Natural killer cell (primary cell): ENCODE results near the gene ITFG1. TPM values are rescaled to one million over a fixed set of nuclear protein-coding genes. Genes with fewer than 3 reads are reported as not detected.

Source experiments
- ATAC-seq, 3 donors: fragments of 150-1000 bp in 2 of 3; fragments of 200-7000 bp in 1 of 3; cut with Tn5 transposase; 1 replicate in 1 of 3; 2 replicates in 2 of 3; pipeline ENCODE4 v1.10.0; 2021; ENCODE audit warnings: mild to moderate bottlenecking in 2 of 3, moderate library complexity in 2 of 3
- DNase-seq, 2 donors: peaks; one replicate each; pipeline versions ENCODE4 v3.0.0 to v3.0.0-alpha.2; 2013 to 2021; ENCODE audit warnings: mixed read lengths in 1 of 2
- H3K27ac ChIP-seq: one replicate; pipeline ENCODE4 v1.5.1; 2013; ENCODE audit warnings: mild to moderate bottlenecking, low read length
- H3K27me3 ChIP-seq: one replicate; pipeline ENCODE4 v1.6.1; 2013; ENCODE audit warnings: low read length; ENCODE audit not compliant: control insufficient read depth, insufficient read depth
- H3K36me3 ChIP-seq: one replicate; pipeline ENCODE4 v1.6.1; 2013; ENCODE audit warnings: low read length; ENCODE audit not compliant: control insufficient read depth, insufficient read depth
- H3K4me1 ChIP-seq: one replicate; pipeline ENCODE4 v1.6.1; 2013; ENCODE audit warnings: low read length; ENCODE audit not compliant: control insufficient read depth, insufficient read depth
- H3K4me3 ChIP-seq: one replicate; pipeline ENCODE4 v1.5.1; 2013; ENCODE audit warnings: low read length
- H3K9me3 ChIP-seq: one replicate; pipeline ENCODE4 v1.6.1; 2013; ENCODE audit warnings: low read length; ENCODE audit not compliant: control insufficient read depth, insufficient read depth
- H3K27ac Mint-ChIP-seq, 2 donors: one replicate each; pipeline ENCODE4 v1.8.0; 2022; ENCODE audit warnings: mild to moderate bottlenecking in 2 of 2, mixed read lengths in 2 of 2, moderate library complexity in 1 of 2
- H3K27me3 Mint-ChIP-seq, 2 donors: one replicate each; pipeline ENCODE4 v1.8.0; 2022; ENCODE audit warnings: low read depth in 2 of 2, mixed read lengths in 2 of 2
- H3K36me3 Mint-ChIP-seq: one replicate; pipeline ENCODE4 v1.8.0; 2022; ENCODE audit warnings: mixed read lengths
- H3K4me1 Mint-ChIP-seq, 2 donors: one replicate each; pipeline ENCODE4 v1.8.0; 2022; ENCODE audit warnings: mixed read lengths in 2 of 2
- H3K4me3 Mint-ChIP-seq: one replicate; pipeline ENCODE4 v1.8.0; 2022; ENCODE audit warnings: mild to moderate bottlenecking, moderate library complexity, mixed read lengths
- H3K9me3 Mint-ChIP-seq, 2 donors: one replicate each; pipeline ENCODE4 v1.8.0; 2022; ENCODE audit warnings: mixed read lengths in 2 of 2
- WGBS: methylation state at CpG from one replicate; pipeline ENCODE4 v1.1.7; 2013; ENCODE audit warnings: missing lambda C conversion rate; ENCODE audit not compliant: insufficient coverage; 5-methylcytosine and 5-hydroxymethylcytosine counted together
- intact Hi-C: fragments of 100-400 bp; cut with micrococcal nuclease; formaldehyde crosslinking; loops from one replicate; pipeline ENCODE4 v1.14.2; 2022
- total RNA-seq, 4 donors: library from RNA; stranded (reverse); fragments of 120-200 nt in 1 of 4; gene quantifications; one replicate each; pipeline versions ENCODE4 v1.2.3 to v1.2.4, GENCODE V29; 2013 to 2022
- TF ChIP-seq, protein P1 (sequence below): fragments of 200-600 bp; IDR thresholded peaks from one replicate; pipeline ENCODE4 v1.8.0; 2022; ENCODE audit warnings: antibody characterized with exemption

Gene ITFG1
- total RNA-seq, 3 donors from 2014 or later (not counting 1 experiment from before 2014, with no cell fraction given) = 30.4 to 44.1 (median 38.2) TPM

DNA sequence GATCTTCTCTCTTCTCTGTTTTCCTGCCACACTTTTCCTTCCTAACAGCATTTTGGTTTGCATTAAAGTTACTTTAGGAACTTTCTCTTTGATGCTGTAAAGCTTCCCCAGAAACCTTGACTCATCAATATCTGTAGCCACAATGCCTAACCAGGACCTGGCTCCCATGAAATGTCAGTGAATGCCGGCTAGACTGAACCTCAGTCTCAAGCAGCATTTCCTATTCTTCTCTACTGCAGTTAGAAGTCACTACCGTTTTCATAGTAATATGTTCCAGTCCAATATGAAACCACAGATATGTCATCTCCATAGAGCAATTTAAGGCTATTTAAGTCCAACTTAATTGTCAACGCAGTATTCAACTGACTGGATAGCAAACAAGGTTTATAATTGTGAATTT, 28.9 kb downstream of the ITFG1 start:
- Mint-ChIP-seq H3K36me3 (no peaks in the 10 kb centered on the region), H3K4me3 (no peak overlapping the region), H3K27ac (no peak overlapping the region), H3K4me1 (peaks cover 15 to 20% of the 10 kb centered on the region in 2 donors), H3K9me3 (no peaks in the 10 kb centered on the region), H3K27me3 (no peaks in the 10 kb centered on the region)
- Histone ChIP-seq H3K27me3 (no peaks in the 10 kb centered on the region), H3K4me1 (no peaks in the 10 kb centered on the region), H3K4me3 (no peak overlapping the region), H3K9me3 (no peaks in the 10 kb centered on the region), H3K36me3 (peaks cover 12% of the 10 kb centered on the region), H3K27ac (no peak overlapping the region)
- TF ChIP-seq, protein P1, sequence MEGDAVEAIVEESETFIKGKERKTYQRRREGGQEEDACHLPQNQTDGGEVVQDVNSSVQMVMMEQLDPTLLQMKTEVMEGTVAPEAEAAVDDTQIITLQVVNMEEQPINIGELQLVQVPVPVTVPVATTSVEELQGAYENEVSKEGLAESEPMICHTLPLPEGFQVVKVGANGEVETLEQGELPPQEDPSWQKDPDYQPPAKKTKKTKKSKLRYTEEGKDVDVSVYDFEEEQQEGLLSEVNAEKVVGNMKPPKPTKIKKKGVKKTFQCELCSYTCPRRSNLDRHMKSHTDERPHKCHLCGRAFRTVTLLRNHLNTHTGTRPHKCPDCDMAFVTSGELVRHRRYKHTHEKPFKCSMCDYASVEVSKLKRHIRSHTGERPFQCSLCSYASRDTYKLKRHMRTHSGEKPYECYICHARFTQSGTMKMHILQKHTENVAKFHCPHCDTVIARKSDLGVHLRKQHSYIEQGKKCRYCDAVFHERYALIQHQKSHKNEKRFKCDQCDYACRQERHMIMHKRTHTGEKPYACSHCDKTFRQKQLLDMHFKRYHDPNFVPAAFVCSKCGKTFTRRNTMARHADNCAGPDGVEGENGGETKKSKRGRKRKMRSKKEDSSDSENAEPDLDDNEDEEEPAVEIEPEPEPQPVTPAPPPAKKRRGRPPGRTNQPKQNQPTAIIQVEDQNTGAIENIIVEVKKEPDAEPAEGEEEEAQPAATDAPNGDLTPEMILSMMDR = no peak
- DNase-seq (no peak), ATAC-seq (no peak)
- intact Hi-C loops = no loop called here
- 81% methylated on average over 3 of the region's 3 CpGs for WGBS

DNA sequence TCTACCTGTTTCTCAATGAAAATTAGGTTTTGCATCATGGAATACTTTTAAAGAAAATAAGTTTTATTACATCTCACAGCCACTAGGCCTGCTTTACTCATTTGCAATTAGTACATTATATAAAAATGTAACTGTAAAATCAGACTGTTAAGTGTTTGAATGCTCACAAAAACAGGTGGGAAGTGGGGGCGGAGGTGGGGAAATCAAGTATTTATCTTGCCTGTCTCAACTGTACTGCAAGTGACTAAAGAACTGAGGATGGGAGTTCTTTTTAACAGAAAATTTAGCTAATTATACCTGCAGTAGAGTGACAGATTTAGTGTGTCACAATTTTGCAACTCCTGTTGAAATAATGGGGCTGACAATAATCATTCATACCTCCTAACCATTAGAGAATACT, 34.1 kb downstream of the ITFG1 start:
- TF ChIP-seq, protein P1 = no peak
- no peaks in the 10 kb centered on the region for H3K9me3 Mint-ChIP-seq
- DNase-seq = no peak
- Histone ChIP-seq H3K4me1 (no peaks in the 10 kb centered on the region), H3K36me3 (peaks cover 28% of the 10 kb centered on the region), H3K4me3 (no peak overlapping the region), H3K27me3 (no peaks in the 10 kb centered on the region), H3K9me3 (no peaks in the 10 kb centered on the region), H3K27ac (no peak overlapping the region)
- WGBS = 96% methylated on average over 1 of the region's 1 CpG
- intact Hi-C loops = no loop called here
- H3K4me1 Mint-ChIP-seq = peaks cover 2 to 3% of the 10 kb centered on the region in 2 donors
- peaks cover 7% of the 10 kb centered on the region for H3K36me3 Mint-ChIP-seq
- H3K27me3 Mint-ChIP-seq = no peaks in the 10 kb centered on the region
- no peak for ATAC-seq
- H3K27ac Mint-ChIP-seq = no peak overlapping the region
- H3K4me3 Mint-ChIP-seq = no peak overlapping the region

DNA sequence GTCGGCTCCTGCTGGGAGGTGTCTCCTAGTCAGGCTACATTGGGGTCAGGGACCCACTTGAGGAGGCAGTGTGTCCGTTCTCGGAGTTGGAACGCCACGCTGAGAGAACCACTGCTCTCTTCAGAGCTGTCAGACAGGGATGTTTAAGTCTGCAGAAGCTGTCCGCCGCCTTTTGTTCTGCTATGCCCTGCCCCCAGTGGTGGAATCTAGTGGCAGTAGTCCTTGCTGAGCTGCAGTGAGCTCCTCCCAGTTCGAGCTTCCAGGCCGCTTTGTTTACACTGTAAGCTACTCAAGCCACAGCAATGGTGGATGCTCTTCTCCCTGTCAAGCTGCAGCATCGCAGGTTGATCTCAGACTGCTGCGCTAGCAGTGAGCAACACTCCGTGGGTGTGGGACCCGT, 36.0 kb downstream of the ITFG1 start:
- DNase-seq = no peak
- TF ChIP-seq, protein P1 = no peak
- Mint-ChIP-seq H3K27ac (no peak overlapping the region), H3K36me3 (peaks cover 7% of the 10 kb centered on the region), H3K4me3 (no peak overlapping the region), H3K4me1 (no peaks in the 10 kb centered on the region), H3K9me3 (no peaks in the 10 kb centered on the region), H3K27me3 (no peaks in the 10 kb centered on the region)
- intact Hi-C loops = no loop called here
- WGBS = 98% methylated on average over 13 of the region's 13 CpGs
- Histone ChIP-seq H3K36me3 (peaks cover 28% of the 10 kb centered on the region), H3K9me3 (no peaks in the 10 kb centered on the region), H3K27ac (no peak overlapping the region), H3K4me3 (no peak overlapping the region), H3K4me1 (no peaks in the 10 kb centered on the region), H3K27me3 (no peaks in the 10 kb centered on the region)
- no peak for ATAC-seq

DNA sequence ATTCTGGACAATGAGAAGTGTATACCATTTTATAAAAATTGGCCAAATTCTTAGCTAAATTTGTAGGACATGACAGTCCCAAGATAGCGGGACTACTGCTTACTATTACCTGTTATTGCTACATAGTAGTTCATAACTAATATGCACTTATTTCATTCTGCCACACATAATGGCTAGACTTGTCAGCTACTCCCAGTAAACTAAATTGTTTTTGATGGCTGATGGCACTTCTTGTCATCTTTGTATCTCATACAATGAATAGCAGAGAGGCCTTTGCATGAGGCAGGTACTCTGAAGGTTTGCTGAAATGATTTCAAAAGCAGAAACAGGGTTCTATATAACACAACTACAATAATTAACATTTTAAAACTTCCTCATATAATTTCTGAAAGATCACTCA, 44.0 kb downstream of the ITFG1 start:
- Mint-ChIP-seq H3K36me3 (no peaks in the 10 kb centered on the region), H3K4me1 (peaks cover 13 to 16% of the 10 kb centered on the region in 2 donors), H3K9me3 (no peaks in the 10 kb centered on the region), H3K27ac (peak overlapping the region; percentile 4 to 19), H3K27me3 (no peaks in the 10 kb centered on the region), H3K4me3 (no peak overlapping the region)
- ATAC-seq (no peak), DNase-seq (no peak)
- 91% methylated on average over 1 of the region's 1 CpG for WGBS
- Histone ChIP-seq H3K27me3 (no peaks in the 10 kb centered on the region), H3K27ac (no peak overlapping the region), H3K4me3 (no peak overlapping the region), H3K9me3 (no peaks in the 10 kb centered on the region), H3K4me1 (no peaks in the 10 kb centered on the region), H3K36me3 (peaks cover 2% of the 10 kb centered on the region)
- intact Hi-C loops = no loop called here
- TF ChIP-seq, protein P1 = no peak
